Activated T-cell treated with anti-CD3 and anti-CD28 coated beads, Interleukin-2, amount 50 U/mL, for 24 hours (primary cell): ENCODE results near the gene IL3RA.
A peak's percentile ranks its signal among the peaks of the same experiment; 100 is the strongest.
"Not testable (repeated sequence)": the region's sequence is repeated elsewhere in the genome, so short reads cannot be mapped to it uniquely, and the experiment has no call there.

ENCODE experiments used
- DNase-seq: peaks from one replicate; pipeline ENCODE4 v3.0.0-alpha.2; 2020
- H3K27ac Mint-ChIP-seq: 2 replicates; pipeline ENCODE4 v1.8.0; 2020; ENCODE audit warnings: mild to moderate bottlenecking, mixed read lengths
- H3K27me3 Mint-ChIP-seq: 2 replicates; pipeline ENCODE4 v1.8.0; 2020; ENCODE audit warnings: mixed read lengths
- H3K36me3 Mint-ChIP-seq: 2 replicates; pipeline ENCODE4 v1.8.0; 2020; ENCODE audit warnings: low read depth, mixed read lengths
- H3K4me1 Mint-ChIP-seq: 2 replicates; pipeline ENCODE4 v1.8.0; 2020; ENCODE audit warnings: low read depth, mixed read lengths
- H3K4me3 Mint-ChIP-seq: 2 replicates; pipeline ENCODE4 v1.8.0; 2020; ENCODE audit warnings: mild to moderate bottlenecking, moderate library complexity, mixed read lengths
- H3K9me3 Mint-ChIP-seq: 2 replicates; pipeline ENCODE4 v1.8.0; 2020; ENCODE audit warnings: mixed read lengths

The IL3RA gene

DNA sequence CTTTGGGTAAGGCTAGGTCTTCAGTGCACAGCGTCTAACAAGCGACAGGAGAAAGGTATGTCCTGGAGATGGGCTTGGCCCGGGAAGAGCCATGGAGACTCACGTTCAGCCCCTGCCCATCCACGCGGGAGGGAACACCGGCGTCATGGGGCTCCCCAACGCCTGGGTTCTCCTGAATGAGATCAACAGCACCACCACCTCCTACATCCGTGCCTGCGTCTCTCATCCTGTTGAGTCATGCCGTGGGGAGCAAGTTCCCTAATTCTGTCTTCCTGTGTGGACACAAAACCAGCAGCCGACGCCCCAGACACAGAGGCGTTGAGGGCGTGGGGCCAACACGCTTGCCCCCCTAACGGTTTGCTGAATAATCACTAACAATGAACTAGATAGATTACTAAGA, 20.1 kb upstream of the IL3RA start:
- H3K36me3 Mint-ChIP-seq: no peaks in the 10 kb centered on the region
- H3K4me1 Mint-ChIP-seq: peaks cover 15% of the 10 kb centered on the region
- peaks cover 15% of the 10 kb centered on the region for H3K27me3 Mint-ChIP-seq
- H3K27ac Mint-ChIP-seq: no peak overlapping the region
- H3K9me3 Mint-ChIP-seq: no peaks in the 10 kb centered on the region
- H3K4me3 Mint-ChIP-seq: no peak overlapping the region
- no peak for DNase-seq

DNA sequence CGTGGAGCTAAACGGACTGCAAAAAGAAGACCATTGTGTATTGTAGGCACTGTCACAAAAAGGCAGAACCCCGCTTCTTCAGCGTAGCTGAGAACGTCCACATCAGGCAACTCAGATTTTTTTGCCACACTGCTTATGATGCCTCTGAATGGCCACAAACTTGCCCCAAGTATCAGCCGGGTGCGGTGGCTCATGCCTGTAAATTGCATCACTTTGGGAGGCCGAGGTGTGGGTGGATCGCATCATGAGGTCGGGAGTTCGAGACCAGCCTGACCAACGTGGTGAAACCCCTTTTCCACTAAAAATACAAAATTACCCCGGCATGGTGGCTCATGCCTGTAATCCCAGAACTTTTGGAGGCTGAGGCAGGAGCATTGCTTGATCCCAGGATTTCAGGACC, 14.9 kb upstream of the IL3RA start:
- Mint-ChIP-seq H3K27ac (no peak overlapping the region), H3K4me1 (peaks cover 20% of the 10 kb centered on the region)
- no peak for DNase-seq

GRCh38 chrX:1322393-1322792, 14.2 kb upstream of the IL3RA start:
- Mint-ChIP-seq H3K27me3 (peaks cover 22% of the 10 kb centered on the region), H3K36me3 (no peaks in the 10 kb centered on the region), H3K4me1 (peaks cover 17% of the 10 kb centered on the region), H3K4me3 (peak overlapping the region; percentile 3), H3K9me3 (no peaks in the 10 kb centered on the region), H3K27ac (peak overlapping the region; percentile 48)
- DNase-seq: no peak

More for the DNA sequence above, 14.9 kb upstream of the IL3RA start:
- H3K36me3 Mint-ChIP-seq: no peaks in the 10 kb centered on the region
- H3K9me3 Mint-ChIP-seq: no peaks in the 10 kb centered on the region
- H3K4me3 Mint-ChIP-seq: no peak overlapping the region
- H3K27me3 Mint-ChIP-seq: peaks cover 22% of the 10 kb centered on the region

DNA sequence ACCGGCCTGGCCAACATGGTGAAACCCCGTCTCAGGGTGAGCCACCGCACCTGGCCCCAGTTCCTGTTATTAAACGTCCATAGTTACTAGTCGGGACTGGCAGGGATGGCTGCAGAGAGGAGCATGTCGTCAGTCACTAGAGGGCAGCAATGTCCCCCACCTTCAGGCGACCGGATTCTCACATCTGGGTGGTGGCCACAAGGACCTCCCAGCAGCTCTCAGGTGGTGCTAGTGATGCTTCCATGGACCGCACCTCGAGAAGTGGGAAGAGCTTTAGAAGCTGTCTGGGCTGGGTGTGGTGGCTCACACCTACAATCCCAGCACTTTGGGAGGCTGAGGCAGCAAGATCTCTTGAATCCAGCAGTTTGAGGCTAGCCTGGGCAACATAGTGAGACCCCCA, 13.3 kb upstream of the IL3RA start:
- Mint-ChIP-seq H3K4me3 (no peak overlapping the region), H3K27ac (no peak overlapping the region), H3K36me3 (no peaks in the 10 kb centered on the region)

DNA sequence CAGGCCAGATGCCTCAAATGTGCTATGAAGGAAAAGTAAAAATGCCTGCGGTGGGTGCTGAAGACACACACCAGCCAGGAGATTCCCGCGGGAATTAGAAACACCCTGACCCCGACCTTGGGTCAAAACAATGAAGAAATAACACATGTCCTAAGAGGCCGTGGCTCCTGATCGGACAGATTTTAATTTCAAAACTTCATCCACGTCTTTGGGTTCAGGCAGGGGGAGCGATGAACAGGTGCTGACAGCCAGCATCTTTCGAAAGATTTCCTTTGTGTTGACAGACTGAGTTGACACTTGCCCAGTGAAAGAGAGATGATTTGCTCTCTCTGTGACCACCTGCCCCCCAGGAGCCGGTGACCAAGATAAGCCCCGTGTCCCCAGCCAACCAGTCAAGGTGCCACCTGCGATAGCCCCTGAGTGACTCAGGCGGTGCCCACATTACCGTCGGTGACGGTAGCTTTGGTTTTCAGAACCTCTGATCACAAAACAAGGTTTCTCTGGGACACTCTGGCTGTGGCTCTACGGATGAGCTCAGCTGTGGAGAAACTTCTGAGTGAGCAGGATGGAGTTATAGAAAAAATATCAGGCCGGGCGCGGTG, 11.0 kb upstream of the IL3RA start:
- Mint-ChIP-seq H3K4me1 (peaks cover 12% of the 10 kb centered on the region), H3K9me3 (no peaks in the 10 kb centered on the region), H3K27ac (peak overlapping the region; percentile 27), H3K4me3 (no peak overlapping the region), H3K36me3 (no peaks in the 10 kb centered on the region), H3K27me3 (peaks cover 14% of the 10 kb centered on the region)
- no peak for DNase-seq

More for the DNA sequence above, 13.3 kb upstream of the IL3RA start:
- peaks cover 19% of the 10 kb centered on the region for H3K27me3 Mint-ChIP-seq
- H3K9me3 Mint-ChIP-seq: no peaks in the 10 kb centered on the region
- peaks cover 17% of the 10 kb centered on the region for H3K4me1 Mint-ChIP-seq
- DNase-seq: peak; percentile 62

DNA sequence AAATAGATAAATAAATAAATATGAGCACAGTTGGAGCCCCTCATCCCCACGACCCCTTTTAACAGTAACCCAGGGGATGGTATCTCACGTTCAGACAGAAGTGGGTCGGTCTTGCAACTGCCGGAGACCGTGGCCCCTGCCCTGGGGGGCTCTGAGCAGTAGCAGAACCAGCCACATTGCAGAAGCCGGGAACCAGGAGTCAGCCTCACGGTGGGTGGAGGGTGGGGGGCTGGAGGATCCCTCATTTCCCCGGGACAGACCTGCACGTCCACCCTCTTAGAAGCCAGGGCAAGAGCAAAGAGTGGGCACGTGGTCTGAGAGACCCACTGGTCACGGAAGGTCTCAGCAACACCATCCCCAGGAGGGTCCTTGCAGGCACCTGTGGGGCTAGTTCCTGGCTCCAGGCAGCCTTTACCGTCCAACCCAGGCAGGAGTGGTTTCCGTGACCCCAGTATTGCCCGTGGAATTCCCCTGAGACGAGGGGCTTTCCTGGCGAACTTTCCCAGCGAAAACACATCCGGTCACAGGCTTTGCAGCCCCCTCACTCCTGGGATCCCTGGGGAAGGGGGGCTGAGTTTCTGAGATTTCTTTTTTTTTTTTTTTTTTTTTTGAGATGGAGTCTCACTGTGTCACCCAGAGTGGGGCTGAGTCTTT, 8.8 kb upstream of the IL3RA start:
- H3K4me3 Mint-ChIP-seq: no peak overlapping the region
- peaks cover 5% of the 10 kb centered on the region for H3K4me1 Mint-ChIP-seq
- H3K36me3 Mint-ChIP-seq: no peaks in the 10 kb centered on the region
- H3K9me3 Mint-ChIP-seq: no peaks in the 10 kb centered on the region
- H3K27ac Mint-ChIP-seq: no peak overlapping the region
- DNase-seq: no peak
- H3K27me3 Mint-ChIP-seq: peaks cover 15% of the 10 kb centered on the region

DNA sequence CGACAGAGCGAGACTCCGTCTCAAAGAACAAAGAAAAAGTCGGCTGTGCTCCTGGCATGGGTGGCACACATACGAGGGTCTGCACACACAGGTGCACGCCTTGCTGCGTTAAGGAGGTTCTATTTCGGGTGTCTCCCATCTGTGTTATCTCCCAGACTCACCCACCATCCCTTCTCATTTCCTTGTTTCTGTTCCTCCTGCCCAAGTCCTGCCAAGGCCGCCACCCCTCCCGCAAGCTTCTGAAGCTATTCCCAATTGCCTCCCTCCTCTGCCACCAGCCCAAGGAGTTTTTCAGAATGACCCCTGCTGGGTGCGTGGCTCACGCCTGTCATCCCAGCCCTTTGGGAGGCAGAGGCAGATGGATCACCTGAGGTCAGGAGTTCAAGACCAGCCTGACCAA, 6.0 kb upstream of the IL3RA start:
- H3K36me3 Mint-ChIP-seq: no peaks in the 10 kb centered on the region
- no peak overlapping the region for H3K4me3 Mint-ChIP-seq
- no peak overlapping the region for H3K27ac Mint-ChIP-seq
- H3K27me3 Mint-ChIP-seq: peaks cover 12% of the 10 kb centered on the region
- DNase-seq: no peak
- peaks cover 2% of the 10 kb centered on the region for H3K4me1 Mint-ChIP-seq
- no peaks in the 10 kb centered on the region for H3K9me3 Mint-ChIP-seq

- not testable (repeated sequence) for H3K36me3 Mint-ChIP-seq, H3K4me3 Mint-ChIP-seq, H3K27ac Mint-ChIP-seq, DNase-seq, H3K9me3 Mint-ChIP-seq
- Mint-ChIP-seq H3K4me1 (peaks cover 13% of the 10 kb centered on the region), H3K27me3 (peaks cover 29% of the 10 kb centered on the region)
Measured at GRCh38 chrX:1332433-1332832, 4.2 kb upstream of the IL3RA start.

- Mint-ChIP-seq H3K9me3 (peaks cover 3% of the 10 kb centered on the region), H3K4me1 (peaks cover 13% of the 10 kb centered on the region), H3K4me3 (no peak overlapping the region), H3K27ac (no peak overlapping the region), H3K27me3 (peaks cover 28% of the 10 kb centered on the region), H3K36me3 (no peaks in the 10 kb centered on the region)
- DNase-seq: no peak
Measured at GRCh38 chrX:1334854-1335253, 1.7 kb upstream of the IL3RA start.

DNA sequence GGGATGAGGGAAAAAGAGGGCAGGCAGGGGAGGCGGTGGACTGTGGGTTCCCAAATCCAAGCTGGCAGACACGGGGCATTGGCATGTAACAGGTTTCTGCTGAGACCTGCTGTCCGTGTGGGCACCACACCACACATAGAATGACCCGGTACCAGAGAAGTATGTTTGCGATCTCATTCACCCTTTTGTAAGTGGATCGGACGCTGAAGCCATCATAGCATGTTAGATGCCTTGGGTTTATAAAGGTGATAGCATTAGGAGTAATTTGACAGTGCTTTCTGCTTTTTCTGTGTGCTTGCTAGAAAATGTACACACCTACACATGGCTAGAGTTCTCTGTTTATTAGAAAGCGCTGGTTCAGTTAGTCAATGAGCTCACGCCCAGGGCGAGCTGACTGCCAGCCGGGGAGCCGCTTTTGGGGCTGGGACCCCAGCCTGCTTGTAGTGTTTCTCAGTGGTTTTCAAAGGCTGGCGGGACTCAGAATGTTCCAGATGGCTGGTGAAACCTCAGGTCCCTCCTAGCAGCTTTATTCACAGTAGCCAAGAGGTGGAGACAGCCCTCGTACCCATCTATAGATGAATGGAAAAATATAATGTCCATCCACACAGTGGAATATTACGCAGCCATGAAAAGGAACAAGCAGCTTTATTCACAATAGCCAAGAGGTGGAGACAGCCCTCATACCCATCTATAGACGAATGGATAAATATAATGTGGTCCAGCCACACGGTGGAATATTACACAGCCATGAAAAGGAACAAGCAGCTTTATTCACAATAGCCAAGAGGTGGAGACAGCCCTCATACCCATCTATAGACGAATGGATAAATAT, 579 bp downstream of the IL3RA start:
- H3K4me1 Mint-ChIP-seq: peaks cover 13% of the 10 kb centered on the region
- H3K36me3 Mint-ChIP-seq: peaks cover 2% of the 10 kb centered on the region

DNA sequence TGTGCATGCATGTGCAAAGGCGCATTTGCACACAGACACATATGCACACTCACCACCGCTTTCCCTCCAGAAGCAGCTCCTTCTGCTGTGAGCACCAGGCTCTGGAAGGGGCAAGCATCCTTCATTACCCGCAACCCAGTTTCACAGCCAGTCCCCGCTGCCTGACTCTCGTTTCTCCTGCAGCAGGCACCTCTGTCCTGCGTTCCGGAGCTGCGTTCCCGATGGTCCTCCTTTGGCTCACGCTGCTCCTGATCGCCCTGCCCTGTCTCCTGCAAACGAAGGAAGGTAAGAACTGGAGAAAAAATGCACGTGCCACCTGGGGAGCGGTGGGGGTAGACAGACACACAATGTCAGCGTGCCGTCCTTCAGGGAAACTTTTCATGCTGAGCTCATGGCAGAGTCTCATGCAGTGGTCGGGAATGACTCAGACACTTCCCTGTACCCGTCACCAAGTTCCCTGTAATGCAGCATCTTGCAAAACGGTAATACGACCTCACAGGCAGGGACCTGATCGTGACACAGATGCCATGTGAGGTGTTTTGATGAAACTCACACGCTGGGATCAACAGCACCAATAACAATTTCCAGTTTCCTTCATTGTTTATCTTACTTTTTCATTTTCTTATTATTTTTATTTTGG, 5.1 kb downstream of the IL3RA start:
- Mint-ChIP-seq H3K27ac (no peak overlapping the region), H3K4me3 (no peak overlapping the region), H3K9me3 (peaks cover 3% of the 10 kb centered on the region), H3K27me3 (peaks cover 9% of the 10 kb centered on the region), H3K4me1 (peaks cover 6% of the 10 kb centered on the region), H3K36me3 (peaks cover 2% of the 10 kb centered on the region)
- DNase-seq: no peak

More for the DNA sequence above, 579 bp downstream of the IL3RA start:
- H3K27ac Mint-ChIP-seq: peak overlapping the region; percentile 39
- peaks cover 25% of the 10 kb centered on the region for H3K27me3 Mint-ChIP-seq
- H3K4me3 Mint-ChIP-seq: peak overlapping the region; percentile 72
- peaks cover 3% of the 10 kb centered on the region for H3K9me3 Mint-ChIP-seq
- DNase-seq: no peak

- H3K4me3 Mint-ChIP-seq, H3K36me3 Mint-ChIP-seq, H3K27me3 Mint-ChIP-seq, DNase-seq, H3K9me3 Mint-ChIP-seq, H3K27ac Mint-ChIP-seq, H3K4me1 Mint-ChIP-seq: not testable (repeated sequence)
Measured at GRCh38 chrX:1349606-1350005, 13.0 kb downstream of the IL3RA start.

DNA sequence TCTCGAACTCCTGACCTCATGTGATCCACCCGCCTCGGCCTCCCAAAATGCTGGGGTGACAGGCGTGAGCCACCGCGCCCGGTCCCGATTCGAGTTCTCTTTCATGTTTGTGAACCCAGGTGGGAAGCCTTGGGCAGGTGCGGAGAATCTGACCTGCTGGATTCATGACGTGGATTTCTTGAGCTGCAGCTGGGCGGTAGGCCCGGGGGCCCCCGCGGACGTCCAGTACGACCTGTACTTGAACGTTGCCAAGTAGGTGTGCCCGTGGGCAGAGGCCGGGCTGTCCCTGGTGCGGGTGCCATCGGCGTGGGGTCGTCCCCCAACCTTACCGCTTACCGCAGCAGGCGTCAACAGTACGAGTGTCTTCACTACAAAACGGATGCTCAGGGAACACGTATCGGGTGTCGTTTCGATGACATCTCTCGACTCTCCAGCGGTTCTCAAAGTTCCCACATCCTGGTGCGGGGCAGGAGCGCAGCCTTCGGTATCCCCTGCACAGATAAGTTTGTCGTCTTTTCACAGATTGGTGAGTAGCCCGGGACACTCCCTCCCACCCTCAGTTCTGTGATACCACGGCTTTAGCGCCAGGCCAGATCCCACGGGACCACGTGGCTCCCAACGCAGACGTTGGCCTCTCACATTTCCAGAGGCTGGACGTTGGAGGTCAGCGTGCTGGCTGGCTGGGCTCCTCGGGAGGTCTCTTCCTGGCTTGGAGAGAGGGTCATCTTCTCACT, 15.6 kb downstream of the IL3RA start:
- Mint-ChIP-seq H3K27ac (no peak overlapping the region), H3K36me3 (no peaks in the 10 kb centered on the region), H3K4me3 (no peak overlapping the region), H3K27me3 (no peaks in the 10 kb centered on the region), H3K4me1 (peaks cover 3% of the 10 kb centered on the region), H3K9me3 (no peaks in the 10 kb centered on the region)
- no peak for DNase-seq
